GM12872 (cell line): Measurements from ENCODE around the gene EPHB1.

ENCODE experiments used
- TF ChIP-seq, protein P1 (sequence below): IDR thresholded peaks from 3 replicates; pipeline ENCODE4 v1.5.1; 2011; ENCODE audit warnings: low read depth, mild to moderate bottlenecking, low read length, moderate library complexity; ENCODE audit not compliant: insufficient read depth

The EPHB1 gene

DNA sequence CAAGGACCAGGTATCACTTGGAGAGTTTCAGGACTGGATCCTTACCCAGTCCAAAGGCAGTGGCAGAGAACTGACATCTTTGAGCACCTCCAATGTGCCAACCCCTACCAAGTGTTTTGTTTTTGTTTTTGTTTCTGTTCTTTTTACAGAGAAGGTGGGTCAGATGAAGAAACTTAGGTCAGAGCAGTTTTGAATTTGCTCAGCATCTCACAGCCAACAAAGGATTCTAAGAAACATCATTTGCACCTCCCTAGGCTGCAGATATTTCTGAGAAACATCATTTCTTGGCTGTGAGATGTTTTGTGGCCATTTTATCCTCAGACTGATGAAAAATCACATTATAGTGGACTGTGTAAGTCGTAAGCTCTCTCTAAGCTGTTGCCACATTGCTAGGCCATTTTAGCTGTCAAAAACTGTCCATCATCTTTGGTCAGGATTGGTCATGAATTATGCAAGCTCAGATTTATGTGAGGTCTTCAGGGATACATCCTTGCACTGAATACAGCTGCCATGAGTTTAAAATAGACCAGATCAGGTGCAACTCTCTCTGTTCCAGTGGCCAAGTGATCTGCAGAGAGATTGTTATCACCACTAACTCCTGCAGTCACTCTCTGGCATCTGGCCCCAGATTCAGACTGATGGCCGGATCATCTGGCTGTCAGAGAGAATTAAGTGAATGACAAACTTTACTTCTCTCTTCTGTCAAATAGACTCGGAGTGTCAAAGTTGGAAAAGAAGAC, 341.5 kb downstream of the EPHB1 start:
- TF ChIP-seq, protein P1, sequence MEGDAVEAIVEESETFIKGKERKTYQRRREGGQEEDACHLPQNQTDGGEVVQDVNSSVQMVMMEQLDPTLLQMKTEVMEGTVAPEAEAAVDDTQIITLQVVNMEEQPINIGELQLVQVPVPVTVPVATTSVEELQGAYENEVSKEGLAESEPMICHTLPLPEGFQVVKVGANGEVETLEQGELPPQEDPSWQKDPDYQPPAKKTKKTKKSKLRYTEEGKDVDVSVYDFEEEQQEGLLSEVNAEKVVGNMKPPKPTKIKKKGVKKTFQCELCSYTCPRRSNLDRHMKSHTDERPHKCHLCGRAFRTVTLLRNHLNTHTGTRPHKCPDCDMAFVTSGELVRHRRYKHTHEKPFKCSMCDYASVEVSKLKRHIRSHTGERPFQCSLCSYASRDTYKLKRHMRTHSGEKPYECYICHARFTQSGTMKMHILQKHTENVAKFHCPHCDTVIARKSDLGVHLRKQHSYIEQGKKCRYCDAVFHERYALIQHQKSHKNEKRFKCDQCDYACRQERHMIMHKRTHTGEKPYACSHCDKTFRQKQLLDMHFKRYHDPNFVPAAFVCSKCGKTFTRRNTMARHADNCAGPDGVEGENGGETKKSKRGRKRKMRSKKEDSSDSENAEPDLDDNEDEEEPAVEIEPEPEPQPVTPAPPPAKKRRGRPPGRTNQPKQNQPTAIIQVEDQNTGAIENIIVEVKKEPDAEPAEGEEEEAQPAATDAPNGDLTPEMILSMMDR, result no peak

DNA sequence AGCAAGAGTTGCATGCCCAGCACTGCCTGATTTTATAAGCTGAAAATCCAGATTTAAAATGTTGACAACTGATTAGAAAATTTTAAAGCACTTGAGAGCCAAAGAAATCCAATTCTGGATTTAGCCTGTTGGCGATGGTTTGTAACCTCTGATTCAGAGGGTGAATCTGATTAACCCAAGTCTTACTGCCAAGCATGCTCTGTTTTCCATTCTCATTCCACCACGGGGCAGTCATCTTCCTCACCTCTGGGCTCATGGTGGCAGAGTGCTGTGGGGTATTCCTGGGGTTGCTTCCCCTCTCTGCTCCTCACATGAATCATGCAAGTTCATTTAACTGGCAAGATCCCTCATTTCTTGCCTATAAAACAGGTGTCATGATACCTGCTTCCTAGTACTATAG, 342.2 kb downstream of the EPHB1 start:
- TF ChIP-seq, protein P1, result no peak

DNA sequence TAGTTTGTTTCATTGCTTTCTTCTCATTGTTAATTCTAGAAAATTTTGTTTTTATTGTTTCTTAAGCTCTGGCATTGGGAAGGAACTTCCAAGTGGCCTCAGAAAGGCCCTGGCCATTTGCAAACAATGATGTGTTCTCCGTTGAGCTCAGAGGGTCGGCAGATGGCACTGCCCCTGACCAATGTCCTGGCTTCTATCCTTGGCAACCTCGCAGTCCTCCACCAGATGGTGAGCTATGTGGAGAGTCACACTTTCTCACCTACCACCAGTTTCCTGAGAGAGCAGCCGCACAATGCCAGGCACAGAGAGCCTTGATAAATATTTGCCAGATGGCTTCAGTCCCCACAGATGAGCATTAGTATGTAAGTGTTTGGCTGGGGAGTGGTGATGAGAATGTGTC, 343.7 kb downstream of the EPHB1 start:
- TF ChIP-seq, protein P1, result no peak

DNA sequence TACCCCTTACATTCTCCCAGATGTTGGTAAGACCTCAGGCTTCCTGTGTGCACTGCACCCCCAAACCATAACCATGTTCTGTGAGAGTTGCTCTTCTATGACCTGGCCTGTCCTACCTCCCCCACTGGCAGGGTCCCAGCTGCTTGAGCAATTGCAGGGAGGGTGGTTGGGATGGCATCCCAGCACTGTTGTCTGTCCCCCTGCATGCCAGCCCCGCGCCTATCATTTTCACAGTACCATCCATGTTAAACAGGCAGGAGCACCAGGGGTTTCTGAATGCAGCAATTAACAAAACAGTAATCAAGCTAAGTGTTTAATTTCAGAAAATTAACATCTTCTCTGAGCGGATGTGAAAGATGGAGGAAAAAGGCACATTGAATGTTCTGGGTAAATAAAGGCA, 345.5 kb downstream of the EPHB1 start:
- TF ChIP-seq, protein P1, result no peak

DNA sequence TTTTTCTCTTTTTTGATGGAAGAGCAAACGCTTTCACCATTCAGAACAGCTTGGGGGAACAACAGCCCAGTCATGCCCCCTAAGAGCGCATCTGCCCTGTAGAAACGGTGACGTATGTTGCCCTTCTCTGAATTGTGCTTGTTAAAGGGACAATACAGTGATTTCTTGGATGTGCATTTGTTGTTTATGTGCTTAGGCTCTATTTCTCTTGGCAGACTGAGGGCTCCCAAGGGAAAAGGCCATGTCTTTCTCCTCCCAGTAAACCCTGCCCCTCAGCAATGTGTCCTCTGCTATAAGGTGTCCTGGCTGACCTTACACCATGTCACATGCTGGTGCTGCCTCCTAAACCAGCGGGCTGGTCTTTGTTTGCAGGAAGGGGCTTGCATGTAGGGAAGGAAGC, 346.1 kb downstream of the EPHB1 start:
- TF ChIP-seq, protein P1, result no peak

DNA sequence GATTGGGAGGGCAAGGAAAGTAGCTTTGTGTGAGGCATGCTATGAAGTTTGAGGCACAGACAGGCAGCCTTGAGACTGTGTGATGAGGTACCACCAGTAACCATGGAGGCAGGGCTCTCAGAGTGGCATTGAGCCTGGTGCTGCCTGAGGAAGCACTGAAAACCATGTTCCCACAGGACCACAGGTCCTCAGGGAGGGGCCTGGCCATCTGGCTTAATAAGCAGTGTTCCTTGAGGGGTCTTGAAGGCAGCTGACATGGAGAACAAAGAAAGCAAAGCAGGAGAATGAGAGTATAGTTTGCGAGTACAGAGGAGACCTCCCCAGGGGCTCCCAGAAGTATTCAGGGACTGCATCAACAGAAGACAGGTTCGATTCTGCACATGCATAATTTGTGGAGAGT, 346.6 kb downstream of the EPHB1 start:
- TF ChIP-seq, protein P1, result no peak

DNA sequence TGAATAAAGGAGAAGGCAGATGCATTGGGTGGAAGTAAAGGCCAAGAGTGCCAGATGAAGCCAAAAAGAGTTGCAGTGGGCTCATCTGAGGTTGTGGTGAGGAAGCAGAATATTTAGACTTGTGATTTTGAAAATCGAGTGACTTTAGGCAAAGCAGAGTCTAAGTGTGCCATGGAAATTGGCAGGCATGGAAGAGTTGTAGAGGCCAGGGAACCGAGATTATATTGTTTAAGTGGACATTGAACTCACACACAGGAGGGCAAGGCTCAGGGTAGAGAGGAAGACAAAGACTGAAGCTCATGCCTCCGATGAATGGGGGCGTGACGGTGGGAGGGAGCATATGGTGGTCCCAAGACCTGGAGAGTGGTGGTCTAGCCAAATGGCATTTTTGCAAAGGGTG, 347.5 kb downstream of the EPHB1 start:
- TF ChIP-seq, protein P1, result no peak
